GM12878 (cell line): ENCODE results near the gene KCNN3. TPM values are rescaled to one million over a fixed set of nuclear protein-coding genes. Genes with fewer than 3 reads are reported as not detected.

Experiments
- ATAC-seq: fragments of 200-7000 bp; cut with Tn5 transposase; 3 replicates; pipeline ENCODE4 v1.9.1; 2020; ENCODE audit warnings: mild to moderate bottlenecking, moderate library complexity
- BruUV-seq: library from RNA; stranded (reverse); fragments of 400-500 nt; replicated peaks from 2 replicates; lab custom pipeline; 2021; lab: Mats Ljungman, UMichigan
- CTCF ChIA-PET: fragments of 300-600 bp; sonication (Branson Sonifier 250); formaldehyde crosslinking; extraction: SDS; loops from one replicate; lab custom pipeline; 2021; ENCODE audit warnings: inconsistent platforms; lab: Yijun Ruan, JAX
- POLR2A ChIA-PET: fragments of 350-600 bp; formaldehyde crosslinking; extraction: SDS; loops from one replicate; lab custom pipeline; 2021; ENCODE audit warnings: inconsistent platforms; lab: Charles Lee
- RAD21 ChIA-PET: fragments of 300-600 bp; sonication (Branson Sonifier 250); formaldehyde crosslinking; loops from one replicate; lab custom pipeline; 2023; ENCODE audit warnings: antibody characterized with exemption; ENCODE audit not compliant: unreplicated experiment; lab: Charles Lee
- SMC1A ChIA-PET: fragments of 300-600 bp; sonication (Branson Sonifier 250); formaldehyde crosslinking; loops from one replicate; lab custom pipeline; 2023; ENCODE audit not compliant: unreplicated experiment, uncharacterized antibody; lab: Charles Lee
- DNase-seq: peaks from one replicate; pipeline ENCODE4 v3.0.0-alpha.2; 2011; ENCODE audit warnings: low read depth, low spot score
- FAIRE-seq: peaks from 3 replicates; lab custom pipeline; 2011; peaks lifted over from hg19 to GRCh38; lab: Jason Lieb, UNC
- H2AFZ ChIP-seq: 2 replicates; pipeline ENCODE4 v1.6.0; 2011; ENCODE audit warnings: low read depth, low read length, control low read depth; ENCODE audit not compliant: control insufficient read depth
- H3K27ac ChIP-seq: 2 replicates; pipeline ENCODE4 v1.5.1; 2011; ENCODE audit warnings: control low read depth; ENCODE audit not compliant: control insufficient read depth, insufficient read depth
- H3K27me3 ChIP-seq, 2 experiments: replicated peaks in 1 of 2; 2 replicates each; pipeline versions ENCODE4 v1.6.0 to v1.6.1; 2011; ENCODE audit warnings: low read length in 1 of 2; ENCODE audit not compliant: control insufficient read depth in 2 of 2, insufficient read depth in 2 of 2
- H3K36me3 ChIP-seq, 2 experiments: 2 replicates each; pipeline ENCODE4 v1.5.1; 2011; ENCODE audit warnings: low read length in 1 of 2; ENCODE audit not compliant: control insufficient read depth in 2 of 2, insufficient read depth in 2 of 2
- H3K4me1 ChIP-seq: 2 replicates; pipeline ENCODE4 v1.6.1; 2011; ENCODE audit warnings: mild to moderate bottlenecking, low read length, moderate library complexity, mixed read lengths; ENCODE audit not compliant: control insufficient read depth, insufficient read depth
- H3K4me2 ChIP-seq: 2 replicates; pipeline ENCODE4 v1.6.0; 2011; ENCODE audit warnings: control low read depth; ENCODE audit not compliant: control insufficient read depth, insufficient read depth
- H3K4me3 ChIP-seq: fragments of 200-600 bp; sonication (generic); 2 replicates; pipeline ENCODE4 v1.5.1; 2016
- H3K79me2 ChIP-seq: 2 replicates; pipeline ENCODE4 v1.6.0; 2011; ENCODE audit warnings: low read length; ENCODE audit not compliant: control insufficient read depth, insufficient read depth
- H3K9ac ChIP-seq: 2 replicates; pipeline ENCODE4 v1.8.0; 2011; ENCODE audit warnings: low read length, control low read depth, mixed read lengths; ENCODE audit not compliant: control insufficient read depth, insufficient read depth
- H3K9me3 ChIP-seq: replicated peaks from 3 replicates; pipeline ENCODE4 v1.5.1; 2011; ENCODE audit warnings: mild to moderate bottlenecking, low read length; ENCODE audit not compliant: control insufficient read depth, insufficient read depth
- H4K20me1 ChIP-seq: 2 replicates; pipeline ENCODE4 v1.6.0; 2011; ENCODE audit not compliant: control insufficient read depth, insufficient read depth
- ETV6 ChIP-seq, 2 experiments: fragments of 450-650 bp in 1 of 2; IDR thresholded peaks in 1 of 2; conservative IDR thresholded peaks in 1 of 2; 2 replicates each; pipeline ENCODE4 v1.6.1; 2014; ENCODE audit warnings: antibody characterized with exemption in 1 of 2, borderline replicate concordance in 1 of 2, low read depth in 1 of 2, mild to moderate bottlenecking in 1 of 2, moderate library complexity in 1 of 2
- HCFC1 ChIP-seq: fragments of 150-350 bp; IDR thresholded peaks from 2 replicates; pipeline ENCODE4 v1.6.1; 2014; ENCODE audit warnings: low read length
- LARP7 ChIP-seq: fragments of 450-650 bp; IDR thresholded peaks from 2 replicates; pipeline ENCODE4 v1.6.1; 2017; ENCODE audit warnings: mild to moderate bottlenecking
- RAD21 ChIP-seq: IDR thresholded peaks from 2 replicates; pipeline ENCODE4 v1.6.1; 2011; ENCODE audit warnings: mild to moderate bottlenecking, low read depth, low read length, moderate library complexity; ENCODE audit not compliant: insufficient read depth
- SMAD1 ChIP-seq: fragments of 450-650 bp; IDR thresholded peaks from 2 replicates; pipeline ENCODE4 v1.6.1; 2018; ENCODE audit warnings: mild to moderate bottlenecking, low read depth; ENCODE audit not compliant: partially characterized antibody
- TAF1 ChIP-seq: IDR thresholded peaks from 2 replicates; pipeline ENCODE4 v1.6.1; 2011; ENCODE audit warnings: mild to moderate bottlenecking, low read depth, low read length, borderline replicate concordance
- YY1 ChIP-seq: IDR thresholded peaks from 2 replicates; pipeline ENCODE4 v1.6.1; 2011; ENCODE audit warnings: low read depth, mild to moderate bottlenecking, low read length
- WGBS: methylation state at CpG from one replicate; pipeline ENCODE4 v1.1.6; 2016; ENCODE audit warnings: low lambda C conversion rate; ENCODE audit not compliant: insufficient replicate concordance, insufficient coverage; ENCODE audit errors: missing lambda C conversion rate; 5-methylcytosine and 5-hydroxymethylcytosine counted together
- in situ Hi-C: fragments of 300-500 bp; cut with MboI; formaldehyde crosslinking; loops from 9 replicates; pipeline ENCODE4 v1.14.3; 2018; ENCODE audit warnings: mixed read lengths
- intact Hi-C: fragments of 100-400 bp; cut with micrococcal nuclease; formaldehyde crosslinking; loops from one replicate; pipeline ENCODE4 v1.14.2; 2022; ENCODE audit not compliant: unreplicated experiment
- polyA plus RNA-seq, 11 experiments: library from polyadenylated mRNA; depleted of rRNA in 4 of 11; unstranded in 6 of 11; stranded (reverse) in 5 of 11; fragments of >200 nt; fragmentation: Nextera tagmentation in 4 of 11; fragmentation: Illumina TruSeq in 1 of 11; extraction: Ambion mirVana in 4 of 11; extraction: Trizol in 1 of 11; gene quantifications; 1 replicate in 1 of 11; 2 replicates in 10 of 11; pipeline versions ENCODE4 v1.2.1 to v1.2.3, GENCODE V29; 2011 to 2016; ENCODE audit warnings: inconsistent platforms in 2 of 11, missing spikeins in 2 of 11, low read depth in 1 of 11
- total RNA-seq, 4 experiments: library from RNA; depleted of rRNA in 3 of 4; stranded (reverse); fragments of >200 nt in 3 of 4; fragmentation: Illumina TruSeq in 1 of 4; extraction: Trizol in 1 of 4; gene quantifications; 2 replicates each; pipeline versions ENCODE4 v1.2.1 to v1.2.3, GENCODE V29; 2013 to 2021
- TF ChIP-seq, protein P1 (sequence below): fragments of 450-650 bp; IDR thresholded peaks from 2 replicates; pipeline ENCODE4 v1.6.1; 2016; ENCODE audit warnings: mild to moderate bottlenecking
- TF ChIP-seq, protein P2 (sequence below), 3 experiments: IDR thresholded peaks in 2 of 3; conservative IDR thresholded peaks in 1 of 3; 2 replicates each; pipeline ENCODE4 v1.5.1; 2011; ENCODE audit warnings: low read depth in 3 of 3, low read length in 3 of 3, mild to moderate bottlenecking in 3 of 3, control low read depth in 2 of 3, moderate library complexity in 2 of 3, inconsistent platforms in 1 of 3, mixed read lengths in 1 of 3; ENCODE audit not compliant: control insufficient read depth in 2 of 3, insufficient read depth in 1 of 3; ENCODE audit errors: extremely low read depth in 1 of 3
- TF ChIP-seq, protein P3 (sequence below): fragments of 450-650 bp; IDR thresholded peaks from 2 replicates; pipeline ENCODE4 v1.6.1; 2017; ENCODE audit warnings: mild to moderate bottlenecking
- TF ChIP-seq, protein P4 (sequence below): fragments of 450-650 bp; IDR thresholded peaks from 2 replicates; pipeline ENCODE4 v1.6.1; 2018; ENCODE audit warnings: borderline replicate concordance, mild to moderate bottlenecking; ENCODE audit not compliant: partially characterized antibody
- TF ChIP-seq, protein P5 (sequence below): IDR thresholded peaks from 2 replicates; pipeline ENCODE4 v1.6.1; 2011; ENCODE audit warnings: mild to moderate bottlenecking, low read depth, low read length, moderate library complexity; ENCODE audit not compliant: insufficient replicate concordance

KCNN3 gene
- total and polyA plus RNA-seq, 10 of the 15 experiments (the other 5 are each of a cell fraction or from before 2014, with no cell fraction given), result 3.5 to 26.4 (median 14.9) TPM

DNA sequence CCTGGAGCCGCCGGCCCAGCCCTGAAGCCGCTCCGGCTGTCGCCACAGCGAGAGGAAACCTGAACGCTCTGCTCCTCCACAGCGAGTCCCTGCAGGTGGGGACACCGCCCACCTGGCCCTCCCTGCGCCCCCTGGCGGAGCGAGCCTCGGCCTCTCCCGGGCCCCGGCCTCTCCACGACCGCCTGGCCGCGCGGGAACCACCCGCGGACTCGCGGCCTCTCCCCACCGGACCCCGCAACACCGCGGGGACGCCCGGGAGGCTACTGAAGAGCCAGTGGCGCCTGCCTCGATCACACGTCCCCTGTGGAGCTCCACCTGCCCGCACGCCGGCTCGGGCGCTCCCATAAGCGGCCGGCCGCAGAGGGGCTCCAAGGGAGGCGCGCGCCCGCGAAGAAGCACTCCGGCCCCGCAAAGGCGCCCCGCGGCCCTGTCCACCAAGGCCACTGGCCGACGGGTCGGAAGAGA lies 109.6 kb downstream of the KCNN3 start:
- ChIA-PET POLR2A (interaction anchor here (0.8 kb wide), 1 partner anchor 16 kb away, joined by 3 read pairs; no protein-coding TSS in a partner anchor), CTCF (interaction anchor here (1.0 to 2.6 kb wide), 5 partner anchors 13 to 201 kb away, joined by 3 to 13 read pairs (median 3); no protein-coding TSS in a partner anchor)
- no TSS peak for BruUV-seq
- TF ChIP-seq, protein P1, sequence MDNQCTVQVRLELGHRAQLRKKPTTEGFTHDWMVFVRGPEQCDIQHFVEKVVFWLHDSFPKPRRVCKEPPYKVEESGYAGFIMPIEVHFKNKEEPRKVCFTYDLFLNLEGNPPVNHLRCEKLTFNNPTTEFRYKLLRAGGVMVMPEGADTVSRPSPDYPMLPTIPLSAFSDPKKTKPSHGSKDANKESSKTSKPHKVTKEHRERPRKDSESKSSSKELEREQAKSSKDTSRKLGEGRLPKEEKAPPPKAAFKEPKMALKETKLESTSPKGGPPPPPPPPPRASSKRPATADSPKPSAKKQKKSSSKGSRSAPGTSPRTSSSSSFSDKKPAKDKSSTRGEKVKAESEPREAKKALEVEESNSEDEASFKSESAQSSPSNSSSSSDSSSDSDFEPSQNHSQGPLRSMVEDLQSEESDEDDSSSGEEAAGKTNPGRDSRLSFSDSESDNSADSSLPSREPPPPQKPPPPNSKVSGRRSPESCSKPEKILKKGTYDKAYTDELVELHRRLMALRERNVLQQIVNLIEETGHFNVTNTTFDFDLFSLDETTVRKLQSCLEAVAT, result no peak
- TF ChIP-seq, protein P2, sequence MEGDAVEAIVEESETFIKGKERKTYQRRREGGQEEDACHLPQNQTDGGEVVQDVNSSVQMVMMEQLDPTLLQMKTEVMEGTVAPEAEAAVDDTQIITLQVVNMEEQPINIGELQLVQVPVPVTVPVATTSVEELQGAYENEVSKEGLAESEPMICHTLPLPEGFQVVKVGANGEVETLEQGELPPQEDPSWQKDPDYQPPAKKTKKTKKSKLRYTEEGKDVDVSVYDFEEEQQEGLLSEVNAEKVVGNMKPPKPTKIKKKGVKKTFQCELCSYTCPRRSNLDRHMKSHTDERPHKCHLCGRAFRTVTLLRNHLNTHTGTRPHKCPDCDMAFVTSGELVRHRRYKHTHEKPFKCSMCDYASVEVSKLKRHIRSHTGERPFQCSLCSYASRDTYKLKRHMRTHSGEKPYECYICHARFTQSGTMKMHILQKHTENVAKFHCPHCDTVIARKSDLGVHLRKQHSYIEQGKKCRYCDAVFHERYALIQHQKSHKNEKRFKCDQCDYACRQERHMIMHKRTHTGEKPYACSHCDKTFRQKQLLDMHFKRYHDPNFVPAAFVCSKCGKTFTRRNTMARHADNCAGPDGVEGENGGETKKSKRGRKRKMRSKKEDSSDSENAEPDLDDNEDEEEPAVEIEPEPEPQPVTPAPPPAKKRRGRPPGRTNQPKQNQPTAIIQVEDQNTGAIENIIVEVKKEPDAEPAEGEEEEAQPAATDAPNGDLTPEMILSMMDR (IDR thresholded peaks at IDR 0.05 in 2 of 3, conservative IDR thresholded peaks at IDR 0.05 in 1 of 3; ENCODE audit: control insufficient read depth in 2 of 3, extremely low read depth in 1 of 3, insufficient read depth in 1 of 3, low read depth in 3 of 3, low read length in 3 of 3), result peak; percentile 50 to 70 (median 61)
- TF ChIP-seq, protein P3, sequence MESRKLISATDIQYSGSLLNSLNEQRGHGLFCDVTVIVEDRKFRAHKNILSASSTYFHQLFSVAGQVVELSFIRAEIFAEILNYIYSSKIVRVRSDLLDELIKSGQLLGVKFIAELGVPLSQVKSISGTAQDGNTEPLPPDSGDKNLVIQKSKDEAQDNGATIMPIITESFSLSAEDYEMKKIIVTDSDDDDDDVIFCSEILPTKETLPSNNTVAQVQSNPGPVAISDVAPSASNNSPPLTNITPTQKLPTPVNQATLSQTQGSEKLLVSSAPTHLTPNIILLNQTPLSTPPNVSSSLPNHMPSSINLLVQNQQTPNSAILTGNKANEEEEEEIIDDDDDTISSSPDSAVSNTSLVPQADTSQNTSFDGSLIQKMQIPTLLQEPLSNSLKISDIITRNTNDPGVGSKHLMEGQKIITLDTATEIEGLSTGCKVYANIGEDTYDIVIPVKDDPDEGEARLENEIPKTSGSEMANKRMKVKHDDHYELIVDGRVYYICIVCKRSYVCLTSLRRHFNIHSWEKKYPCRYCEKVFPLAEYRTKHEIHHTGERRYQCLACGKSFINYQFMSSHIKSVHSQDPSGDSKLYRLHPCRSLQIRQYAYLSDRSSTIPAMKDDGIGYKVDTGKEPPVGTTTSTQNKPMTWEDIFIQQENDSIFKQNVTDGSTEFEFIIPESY, result 0 out of 2 replicates have a peak, but pooled peaks have one; percentile 9
- TF ChIP-seq YY1 (peak; percentile 55; the same call in 1 of the 2 replicates), LARP7 (no peak), ETV6 (conservative IDR thresholded peaks at IDR 0.05 in 1 of 2, IDR thresholded peaks at IDR 0.05 in 1 of 2; ENCODE audit: borderline replicate concordance in 1 of 2, low read depth in 1 of 2) (no peak), RAD21 (peak; percentile 44), TAF1 (no peak), SMAD1 (no peak), HCFC1 (no peak)
- TF ChIP-seq, protein P4, sequence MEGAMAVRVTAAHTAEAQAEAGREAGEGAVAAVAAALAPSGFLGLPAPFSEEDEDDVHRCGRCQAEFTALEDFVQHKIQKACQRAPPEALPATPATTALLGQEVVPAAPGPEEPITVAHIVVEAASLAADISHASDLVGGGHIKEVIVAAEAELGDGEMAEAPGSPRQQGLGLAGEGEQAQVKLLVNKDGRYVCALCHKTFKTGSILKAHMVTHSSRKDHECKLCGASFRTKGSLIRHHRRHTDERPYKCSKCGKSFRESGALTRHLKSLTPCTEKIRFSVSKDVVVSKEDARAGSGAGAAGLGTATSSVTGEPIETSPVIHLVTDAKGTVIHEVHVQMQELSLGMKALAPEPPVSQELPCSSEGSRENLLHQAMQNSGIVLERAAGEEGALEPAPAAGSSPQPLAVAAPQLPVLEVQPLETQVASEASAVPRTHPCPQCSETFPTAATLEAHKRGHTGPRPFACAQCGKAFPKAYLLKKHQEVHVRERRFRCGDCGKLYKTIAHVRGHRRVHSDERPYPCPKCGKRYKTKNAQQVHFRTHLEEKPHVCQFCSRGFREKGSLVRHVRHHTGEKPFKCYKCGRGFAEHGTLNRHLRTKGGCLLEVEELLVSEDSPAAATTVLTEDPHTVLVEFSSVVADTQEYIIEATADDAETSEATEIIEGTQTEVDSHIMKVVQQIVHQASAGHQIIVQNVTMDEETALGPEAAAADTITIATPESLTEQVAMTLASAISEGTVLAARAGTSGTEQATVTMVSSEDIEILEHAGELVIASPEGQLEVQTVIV, result no peak
- TF ChIP-seq, protein P5, sequence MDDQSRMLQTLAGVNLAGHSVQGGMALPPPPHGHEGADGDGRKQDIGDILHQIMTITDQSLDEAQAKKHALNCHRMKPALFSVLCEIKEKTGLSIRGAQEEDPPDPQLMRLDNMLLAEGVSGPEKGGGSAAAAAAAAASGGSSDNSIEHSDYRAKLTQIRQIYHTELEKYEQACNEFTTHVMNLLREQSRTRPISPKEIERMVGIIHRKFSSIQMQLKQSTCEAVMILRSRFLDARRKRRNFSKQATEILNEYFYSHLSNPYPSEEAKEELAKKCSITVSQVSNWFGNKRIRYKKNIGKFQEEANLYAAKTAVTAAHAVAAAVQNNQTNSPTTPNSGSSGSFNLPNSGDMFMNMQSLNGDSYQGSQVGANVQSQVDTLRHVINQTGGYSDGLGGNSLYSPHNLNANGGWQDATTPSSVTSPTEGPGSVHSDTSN, result no peak

More for the DNA sequence above, 109.6 kb downstream of the KCNN3 start:
- H2AFZ ChIP-seq, result peak overlapping the region; percentile 70
- peak; percentile 75 for ATAC-seq
- FAIRE-seq, result no peak
- intact Hi-C loops, result no loop called here
- H3K9me3 ChIP-seq, result no peaks in the 10 kb centered on the region
- ChIA-PET RAD21 (interaction anchor here (1.4 to 2.3 kb wide), 2 partner anchors 91 to 201 kb away, joined by 5 to 6 read pairs; no protein-coding TSS in a partner anchor), SMC1A (interaction anchor here (0.9 to 1.1 kb wide), 3 partner anchors 9 to 95 kb away, joined by 3 to 5 read pairs (median 4); no protein-coding TSS in a partner anchor)
- no peak overlapping the region; the same call in 1 of the 2 replicates for H3K9ac ChIP-seq
- 18% methylated on average over 40 of the region's 54 CpGs for WGBS
- no peaks in the 10 kb centered on the region for H4K20me1 ChIP-seq
- H3K4me2 ChIP-seq, result peak overlapping the region; percentile 59
- no peaks in the 10 kb centered on the region for H3K79me2 ChIP-seq
- no peaks in the 10 kb centered on the region for H3K27me3 ChIP-seq
- H3K36me3 ChIP-seq, result no peaks in the 10 kb centered on the region; a peak in 1 of 4 replicates
- no peaks in the 10 kb centered on the region for H3K4me1 ChIP-seq
- DNase-seq, result no peak
- H3K27ac ChIP-seq, result no peak overlapping the region
- in situ Hi-C loops, result no loop called here
- H3K4me3 ChIP-seq, result peak overlapping the region; percentile 34; the same call in 1 of the 2 replicates
